ENCODE results near the gene ABHD15. TPM values are rescaled to one million over a fixed set of nuclear protein-coding genes. Genes with fewer than 3 reads are reported as not detected.

ABHD15 gene
- total RNA-seq = 10 to 100 TPM in 3 of 4 donors, 1 to 10 TPM in 1; 5.4 to 12.6 (median 11.1) TPM

- H3K36me3 ChIP-seq = peaks cover 0 to 15% of the 10 kb centered on the region in 2 donors
- H3K9me3 ChIP-seq = no peaks in the 10 kb centered on the region
- TF ChIP-seq EP300 (IDR thresholded peaks at IDR 0.05) (no peak), POLR2A (IDR thresholded peaks at IDR 0.05) (peak; percentile 28 to 50), POLR2AphosphoS5 (IDR thresholded peaks at IDR 0.05) (peak; percentile 62), CTCF (IDR thresholded peaks at IDR 0.05) (peak in 2 of 4 experiments; percentile 14 to 16)
- H3K4me1 ChIP-seq = peaks cover 0 to 76% (median 9%) of the 10 kb centered on the region in 3 donors
- no peaks in the 10 kb centered on the region for H3K27me3 ChIP-seq
- no CpG with 5 or more reads among the region's 94 CpGs for WGBS, 2 donors (ENCODE audit: low coverage in 1 of 2)
- peak; percentile 82 for ATAC-seq
- peak within 1 kb of the TSS; percentile 48 to 85 for H3K4me3 ChIP-seq
- peak within 1 kb of the TSS; percentile 66 to 93 (median 89) for H3K27ac ChIP-seq
These were observed at the start of gene ABHD15 for GRCh38 chr17:29566473-29567303. TSS of gene ABHD15 (minus strand) at chr17:29567037. CDS start at chr17:29566966, 71 bp downstream.

GRCh38 chr17:29615492-29616299, 48.9 kb upstream of the ABHD15 start:
- Histone ChIP-seq H3K27ac (peak overlapping the region in 3 of 4 donors; percentile 67 to 74 (median 68)), H3K27me3 (no peaks in the 10 kb centered on the region), H3K4me3 (peak overlapping the region; percentile 5 to 48), H3K9me3 (no peaks in the 10 kb centered on the region), H3K4me1 (peaks cover 4 to 81% (median 67%) of the 10 kb centered on the region in 3 donors), H3K36me3 (no peaks in the 10 kb centered on the region)
- peak; percentile 37 to 53 for TF ChIP-seq POLR2A (IDR thresholded peaks at IDR 0.05)
- no peak for TF ChIP-seq CTCF (IDR thresholded peaks at IDR 0.05)
- TF ChIP-seq EP300 (IDR thresholded peaks at IDR 0.05) = no peak
- peak; percentile 55 for TF ChIP-seq POLR2AphosphoS5 (IDR thresholded peaks at IDR 0.05)
- WGBS, 2 donors (ENCODE audit: low coverage in 1 of 2) = 12% methylated on average over 9 of the region's 74 CpGs; no CpG with 5 or more reads in 1 of the 2 donors
- ATAC-seq = peak; percentile 77

GRCh38 chr17:29615048-29615385, 48.2 kb upstream of the ABHD15 start:
- Histone ChIP-seq H3K36me3 (no peaks in the 10 kb centered on the region), H3K4me3 (peak overlapping the region in 1 of 2 donors; percentile 48), H3K27me3 (no peaks in the 10 kb centered on the region), H3K27ac (peak overlapping the region in 3 of 4 donors; percentile 67 to 74 (median 68)), H3K9me3 (no peaks in the 10 kb centered on the region), H3K4me1 (peaks cover 4 to 74% (median 66%) of the 10 kb centered on the region in 3 donors)
- peak; percentile 1 for ATAC-seq
- WGBS, 2 donors (ENCODE audit: low coverage in 1 of 2) = 54% methylated on average over 6 of the region's 15 CpGs; no CpG with 5 or more reads in 1 of the 2 donors
- TF ChIP-seq POLR2AphosphoS5 (IDR thresholded peaks at IDR 0.05) (no peak), POLR2A (IDR thresholded peaks at IDR 0.05) (no peak), EP300 (IDR thresholded peaks at IDR 0.05) (no peak)

GRCh38 chr17:29614349-29615047, 47.7 kb upstream of the ABHD15 start:
- no peaks in the 10 kb centered on the region for H3K36me3 ChIP-seq
- H3K27ac ChIP-seq = peak overlapping the region in 3 of 4 donors; percentile 68 to 74 (median 71)
- WGBS, 2 donors (ENCODE audit: low coverage in 1 of 2) = 60 to 74% methylated on average over 8 to 9 of the region's 16 CpGs
- peak overlapping the region in 1 of 2 donors; percentile 48 for H3K4me3 ChIP-seq
- no peaks in the 10 kb centered on the region for H3K9me3 ChIP-seq
- peaks cover 4 to 69% (median 64%) of the 10 kb centered on the region in 3 donors for H3K4me1 ChIP-seq
- TF ChIP-seq EP300 (IDR thresholded peaks at IDR 0.05) = no peak
- no peak for TF ChIP-seq CTCF (IDR thresholded peaks at IDR 0.05)
- no peak for TF ChIP-seq POLR2A (IDR thresholded peaks at IDR 0.05)
- no peak for TF ChIP-seq POLR2AphosphoS5 (IDR thresholded peaks at IDR 0.05)
- no peaks in the 10 kb centered on the region for H3K27me3 ChIP-seq
- no peak for ATAC-seq
